ENCODE measurements around the gene SLC25A43. TPM values are rescaled to one million over a fixed set of nuclear protein-coding genes. Genes with fewer than 3 reads are reported as not detected.

SLC25A43 gene
- total and polyA plus RNA-seq, 2 experiments from 2014 or later, result 8.7 to 8.9 TPM

DNA sequence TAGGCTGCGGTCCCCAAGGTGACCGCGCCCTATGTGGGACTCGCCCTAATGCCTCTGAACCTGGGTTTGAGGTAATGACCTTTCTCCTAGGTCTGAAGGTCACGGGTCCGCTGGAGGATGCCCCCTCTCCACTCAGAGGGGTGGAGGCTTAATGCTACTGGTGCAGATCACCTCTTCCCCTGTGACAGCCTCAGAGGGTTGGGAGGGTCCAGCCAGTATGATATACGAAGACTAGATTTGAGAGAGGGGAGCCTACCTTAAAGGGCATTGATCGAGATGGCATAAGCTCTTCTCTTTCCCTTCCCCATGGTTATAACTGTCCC is 70.1 kb downstream of the SLC25A43 start (continued):
- TF ChIP-seq EZH2 (IDR thresholded peaks at IDR 0.05; ENCODE audit: low read depth, unreplicated experiment), result no peak
- no peak for TF ChIP-seq CREB1 (CRISPR knock-in tag; IDR thresholded peaks at IDR 0.05; ENCODE audit: low read depth)
- TF ChIP-seq JUNB (IDR thresholded peaks at IDR 0.05; ENCODE audit: unreplicated experiment), result no peak
- TF ChIP-seq POLR2AphosphoS5 (IDR thresholded peaks at IDR 0.05; ENCODE audit: low read depth), result no peak
- TF ChIP-seq EZH2phosphoT487 (IDR thresholded peaks at IDR 0.05; ENCODE audit: unreplicated experiment), result no peak
- TF ChIP-seq, protein P1, sequence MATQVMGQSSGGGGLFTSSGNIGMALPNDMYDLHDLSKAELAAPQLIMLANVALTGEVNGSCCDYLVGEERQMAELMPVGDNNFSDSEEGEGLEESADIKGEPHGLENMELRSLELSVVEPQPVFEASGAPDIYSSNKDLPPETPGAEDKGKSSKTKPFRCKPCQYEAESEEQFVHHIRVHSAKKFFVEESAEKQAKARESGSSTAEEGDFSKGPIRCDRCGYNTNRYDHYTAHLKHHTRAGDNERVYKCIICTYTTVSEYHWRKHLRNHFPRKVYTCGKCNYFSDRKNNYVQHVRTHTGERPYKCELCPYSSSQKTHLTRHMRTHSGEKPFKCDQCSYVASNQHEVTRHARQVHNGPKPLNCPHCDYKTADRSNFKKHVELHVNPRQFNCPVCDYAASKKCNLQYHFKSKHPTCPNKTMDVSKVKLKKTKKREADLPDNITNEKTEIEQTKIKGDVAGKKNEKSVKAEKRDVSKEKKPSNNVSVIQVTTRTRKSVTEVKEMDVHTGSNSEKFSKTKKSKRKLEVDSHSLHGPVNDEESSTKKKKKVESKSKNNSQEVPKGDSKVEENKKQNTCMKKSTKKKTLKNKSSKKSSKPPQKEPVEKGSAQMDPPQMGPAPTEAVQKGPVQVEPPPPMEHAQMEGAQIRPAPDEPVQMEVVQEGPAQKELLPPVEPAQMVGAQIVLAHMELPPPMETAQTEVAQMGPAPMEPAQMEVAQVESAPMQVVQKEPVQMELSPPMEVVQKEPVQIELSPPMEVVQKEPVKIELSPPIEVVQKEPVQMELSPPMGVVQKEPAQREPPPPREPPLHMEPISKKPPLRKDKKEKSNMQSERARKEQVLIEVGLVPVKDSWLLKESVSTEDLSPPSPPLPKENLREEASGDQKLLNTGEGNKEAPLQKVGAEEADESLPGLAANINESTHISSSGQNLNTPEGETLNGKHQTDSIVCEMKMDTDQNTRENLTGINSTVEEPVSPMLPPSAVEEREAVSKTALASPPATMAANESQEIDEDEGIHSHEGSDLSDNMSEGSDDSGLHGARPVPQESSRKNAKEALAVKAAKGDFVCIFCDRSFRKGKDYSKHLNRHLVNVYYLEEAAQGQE (IDR thresholded peaks at IDR 0.05; ENCODE audit: unreplicated experiment), result no peak

DNA sequence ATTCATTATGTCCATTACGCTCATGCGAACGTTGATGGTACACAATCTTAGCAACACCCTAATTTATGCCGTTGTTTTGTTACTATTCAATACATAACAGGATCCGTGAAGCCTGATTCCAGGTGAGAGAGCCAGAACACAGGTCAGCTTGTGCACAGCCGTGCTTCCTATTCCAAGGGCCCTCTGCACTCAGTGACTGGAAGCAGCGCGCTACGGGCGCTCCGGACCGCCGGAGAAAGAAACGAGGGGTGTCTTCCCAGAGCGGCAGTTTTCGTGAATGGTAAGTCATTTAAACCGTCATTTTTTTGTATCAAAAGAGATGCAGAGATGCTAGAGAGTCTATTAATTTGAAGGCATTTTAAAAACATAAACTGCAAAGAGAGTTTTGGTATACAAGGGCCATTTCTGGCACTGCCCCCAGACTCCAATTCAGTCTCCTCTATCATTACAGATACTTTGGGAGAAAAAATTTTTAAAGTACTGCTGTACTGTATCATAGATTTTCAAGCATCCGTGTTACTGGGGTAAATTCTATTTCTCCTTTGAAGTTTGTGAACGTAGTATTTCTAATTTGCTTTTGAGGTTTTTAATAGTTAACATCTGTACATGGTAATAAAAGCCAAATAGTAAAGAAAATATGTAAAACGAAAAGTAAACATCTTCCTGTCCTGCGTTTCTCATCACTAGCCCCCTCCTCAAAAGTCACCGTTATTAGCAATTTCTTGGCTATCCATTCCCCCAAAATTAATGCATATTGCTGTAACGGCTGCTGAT is 75.7 kb downstream of the SLC25A43 start:
- Mint-ChIP-seq H3K4me1 (no peaks in the 10 kb centered on the region), H3K4me3 (no peak overlapping the region), H3K27me3 (ENCODE audit: insufficient read depth, low read depth, poor library complexity) (peaks cover 5% of the 10 kb centered on the region), H3K9me3 (no peaks in the 10 kb centered on the region), H3K27ac (no peak overlapping the region), H3K36me3 (ENCODE audit: low read depth) (peaks cover 25% of the 10 kb centered on the region)
- Histone ChIP-seq H3K27ac (ENCODE audit: low read depth) (no peak overlapping the region), H3K36me3 (ENCODE audit: insufficient read depth) (peaks cover 13% of the 10 kb centered on the region), H3K4me2 (no peak overlapping the region), H3K4me3 (no peak overlapping the region), H2AFZ (no peak overlapping the region), H3K79me2 (replicated peaks; ENCODE audit: insufficient read depth) (no peaks in the 10 kb centered on the region), H4K20me1 (replicated peaks; ENCODE audit: insufficient read depth) (no peaks in the 10 kb centered on the region), H3K4me1 (ENCODE audit: insufficient read depth) (no peaks in the 10 kb centered on the region), H3K9me2 (ENCODE audit: insufficient read depth) (no peaks in the 10 kb centered on the region), H3F3A (replicated peaks; ENCODE audit: low read depth) (0 out of 2 replicates have a peak, but pooled peaks cover 3% of the 10 kb centered on the region), H3K27me3 (ENCODE audit: insufficient read depth) (no peaks in the 10 kb centered on the region)
- ATAC-seq, result no peak
- no peak for DNase-seq (ENCODE audit: low spot score)
- TF ChIP-seq ZNF331 (CRISPR knock-in tag; IDR thresholded peaks at IDR 0.05; ENCODE audit: low read depth), result no peak
- TF ChIP-seq EZH2 (IDR thresholded peaks at IDR 0.05; ENCODE audit: low read depth, unreplicated experiment), result no peak
- TF ChIP-seq CREB1 (CRISPR knock-in tag; IDR thresholded peaks at IDR 0.05; ENCODE audit: low read depth), result no peak
- TF ChIP-seq STAT1 (IDR thresholded peaks at IDR 0.05; ENCODE audit: unreplicated experiment), result no peak
- TF ChIP-seq, protein P2, sequence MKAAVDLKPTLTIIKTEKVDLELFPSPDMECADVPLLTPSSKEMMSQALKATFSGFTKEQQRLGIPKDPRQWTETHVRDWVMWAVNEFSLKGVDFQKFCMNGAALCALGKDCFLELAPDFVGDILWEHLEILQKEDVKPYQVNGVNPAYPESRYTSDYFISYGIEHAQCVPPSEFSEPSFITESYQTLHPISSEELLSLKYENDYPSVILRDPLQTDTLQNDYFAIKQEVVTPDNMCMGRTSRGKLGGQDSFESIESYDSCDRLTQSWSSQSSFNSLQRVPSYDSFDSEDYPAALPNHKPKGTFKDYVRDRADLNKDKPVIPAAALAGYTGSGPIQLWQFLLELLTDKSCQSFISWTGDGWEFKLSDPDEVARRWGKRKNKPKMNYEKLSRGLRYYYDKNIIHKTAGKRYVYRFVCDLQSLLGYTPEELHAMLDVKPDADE (IDR thresholded peaks at IDR 0.05), result no peak
- TF ChIP-seq NANOG (IDR thresholded peaks at IDR 0.05; ENCODE audit: borderline replicate concordance), result no peak
- no peak for TF ChIP-seq EZH2phosphoT487 (IDR thresholded peaks at IDR 0.05; ENCODE audit: unreplicated experiment)
- no peak for TF ChIP-seq ZNF114 (CRISPR knock-in tag; IDR thresholded peaks at IDR 0.05)
- TF ChIP-seq, protein P3, sequence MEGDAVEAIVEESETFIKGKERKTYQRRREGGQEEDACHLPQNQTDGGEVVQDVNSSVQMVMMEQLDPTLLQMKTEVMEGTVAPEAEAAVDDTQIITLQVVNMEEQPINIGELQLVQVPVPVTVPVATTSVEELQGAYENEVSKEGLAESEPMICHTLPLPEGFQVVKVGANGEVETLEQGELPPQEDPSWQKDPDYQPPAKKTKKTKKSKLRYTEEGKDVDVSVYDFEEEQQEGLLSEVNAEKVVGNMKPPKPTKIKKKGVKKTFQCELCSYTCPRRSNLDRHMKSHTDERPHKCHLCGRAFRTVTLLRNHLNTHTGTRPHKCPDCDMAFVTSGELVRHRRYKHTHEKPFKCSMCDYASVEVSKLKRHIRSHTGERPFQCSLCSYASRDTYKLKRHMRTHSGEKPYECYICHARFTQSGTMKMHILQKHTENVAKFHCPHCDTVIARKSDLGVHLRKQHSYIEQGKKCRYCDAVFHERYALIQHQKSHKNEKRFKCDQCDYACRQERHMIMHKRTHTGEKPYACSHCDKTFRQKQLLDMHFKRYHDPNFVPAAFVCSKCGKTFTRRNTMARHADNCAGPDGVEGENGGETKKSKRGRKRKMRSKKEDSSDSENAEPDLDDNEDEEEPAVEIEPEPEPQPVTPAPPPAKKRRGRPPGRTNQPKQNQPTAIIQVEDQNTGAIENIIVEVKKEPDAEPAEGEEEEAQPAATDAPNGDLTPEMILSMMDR (conservative IDR thresholded peaks at IDR 0.05; ENCODE audit: low read depth in 2 of 2), result no peak
- TF ChIP-seq JUNB (IDR thresholded peaks at IDR 0.05; ENCODE audit: unreplicated experiment), result no peak
- TF ChIP-seq POLR2AphosphoS5 (IDR thresholded peaks at IDR 0.05; ENCODE audit: low read depth), result no peak
